NCI-H524 treated with DMSO at 0.1 percent for 48 hours (cell line): Measurements from ENCODE around the gene CDYL2.
A peak's percentile ranks its signal among the peaks of the same experiment; 100 is the strongest.

ENCODE experiments used
- DNase-seq: peaks from one replicate; lab custom pipeline; 2025; lab: John Stamatoyannopoulos, UW

Gene CDYL2

GRCh38 chr16:80592273-80592672 is 212.1 kb downstream of the CDYL2 start:
- no peak for DNase-seq

GRCh38 chr16:80591071-80591915 is 213.1 kb downstream of the CDYL2 start:
- peak; percentile 99 for DNase-seq

- no peak for DNase-seq
Observed at GRCh38 chr16:80587071-80587470, 217.3 kb downstream of the CDYL2 start.

GRCh38 chr16:80586476-80586875 is 217.9 kb downstream of the CDYL2 start:
- no peak for DNase-seq

GRCh38 chr16:80585764-80586163 is 218.6 kb downstream of the CDYL2 start:
- DNase-seq, result no peak

- no peak for DNase-seq
Observed at GRCh38 chr16:80583466-80583865, 220.9 kb downstream of the CDYL2 start.

GRCh38 chr16:80580109-80580832 is 224.1 kb downstream of the CDYL2 start:
- no peak for DNase-seq

GRCh38 chr16:80577485-80578280 is 226.7 kb downstream of the CDYL2 start:
- DNase-seq, result no peak

- DNase-seq, result no peak
Observed at GRCh38 chr16:80576343-80576912, 228.0 kb downstream of the CDYL2 start.

GRCh38 chr16:80573700-80574120 is 230.7 kb downstream of the CDYL2 start:
- peak; percentile 37 for DNase-seq

- no peak for DNase-seq
Observed at GRCh38 chr16:80570106-80570478, 234.3 kb downstream of the CDYL2 start.

- no peak for DNase-seq
Observed at GRCh38 chr16:80569440-80570105, 234.8 kb downstream of the CDYL2 start.

GRCh38 chr16:80564394-80564793 is 240.0 kb downstream of the CDYL2 start:
- DNase-seq, result no peak

- no peak for DNase-seq
Observed at GRCh38 chr16:80563066-80563465, 241.3 kb downstream of the CDYL2 start.

- DNase-seq, result no peak
Observed at GRCh38 chr16:80559369-80559768, 245.0 kb downstream of the CDYL2 start.

GRCh38 chr16:80557037-80557436 is 247.4 kb downstream of the CDYL2 start:
- DNase-seq, result no peak

- DNase-seq, result no peak
Observed at GRCh38 chr16:80556481-80556880, 247.9 kb downstream of the CDYL2 start.

- DNase-seq, result no peak
Observed at GRCh38 chr16:80554033-80554432, 250.4 kb downstream of the CDYL2 start.

GRCh38 chr16:80552277-80552676 is 252.1 kb downstream of the CDYL2 start:
- DNase-seq, result no peak
